Stimulated activated CD4-positive, alpha-beta T cell treated with anti-CD3 and anti-CD28 coated beads, Interleukin-1b, Interleukin-23, amount 100 ng/mL, for 1 hour (primary cell): Measurements from ENCODE around the gene CAMKK1.
"Not testable (repeated sequence)": the region's sequence is repeated elsewhere in the genome, so short reads cannot be mapped to it uniquely, and the experiment has no call there.

ENCODE experiments used
- DNase-seq, 2 donors: peaks; one replicate each; pipeline ENCODE4 v3.0.0-alpha.2; 2020; ENCODE audit warnings: low read depth in 2 of 2

The CAMKK1 gene

GRCh38 chr17:3846437-3847164 is 46.3 kb downstream of the CAMKK1 start:
- no peak for DNase-seq

- DNase-seq: peak; percentile 80 to 86
Observed at GRCh38 chr17:3845621-3846436, 47.0 kb downstream of the CAMKK1 start, which contains the start of gene NCBP3. Gene NCBP3 (minus strand): TSS chr17:3846246. CDS start chr17:3846223, 23 bp downstream.

GRCh38 chr17:3845291-3845620 is 47.6 kb downstream of the CAMKK1 start:
- no peak for DNase-seq

GRCh38 chr17:3844556-3844955 is 48.3 kb downstream of the CAMKK1 start:
- DNase-seq: not testable (repeated sequence)

DNA sequence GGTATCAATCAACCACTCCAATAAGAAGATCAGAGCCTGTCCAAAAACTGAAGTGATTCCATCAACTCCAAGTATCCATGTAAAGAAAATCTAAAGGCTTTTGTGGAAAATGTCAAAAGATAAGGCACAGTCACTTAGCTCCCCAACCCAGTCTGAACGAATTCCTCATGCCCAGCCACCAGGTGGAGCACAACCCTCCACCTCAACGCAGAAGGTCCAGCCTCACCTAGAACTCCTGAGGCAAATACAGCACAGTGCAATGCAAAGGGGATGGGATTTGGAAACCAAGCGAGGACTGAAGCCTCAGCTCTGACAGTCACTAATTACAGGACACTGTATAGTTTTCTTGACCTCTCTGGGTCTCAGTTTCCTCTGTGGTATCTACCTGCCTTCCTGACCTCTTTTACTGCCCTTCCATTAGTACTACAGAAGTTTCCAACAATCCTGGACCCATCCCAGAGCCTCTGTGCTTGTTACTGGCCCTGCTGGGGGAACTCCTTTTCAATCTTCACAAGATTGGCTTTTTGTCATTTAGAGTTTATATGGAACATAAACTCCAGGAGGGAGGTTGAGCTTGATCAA is 48.8 kb downstream of the CAMKK1 start:
- peak; percentile 14 to 18 for DNase-seq

GRCh38 chr17:3838206-3838605 is 54.6 kb downstream of the CAMKK1 start:
- no peak for DNase-seq

DNA sequence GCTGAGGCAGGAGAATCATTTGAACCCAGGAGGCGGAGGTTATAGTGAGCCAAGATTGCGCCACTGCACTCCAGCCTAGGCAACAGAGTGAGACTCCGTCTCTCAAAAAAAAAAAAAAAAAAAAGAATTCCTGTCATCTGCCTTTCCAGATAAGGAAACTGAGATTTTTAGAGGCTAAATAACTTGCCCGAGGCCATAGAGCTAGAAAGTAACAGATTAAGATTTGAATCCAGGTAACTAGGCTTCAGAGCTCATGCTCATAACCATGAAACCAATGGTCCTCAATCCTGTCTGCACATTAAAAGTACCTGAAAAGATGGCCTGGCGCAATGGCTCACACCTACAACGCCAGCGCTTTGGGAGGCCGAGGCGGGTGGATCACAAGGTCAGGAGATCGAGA is 56.3 kb downstream of the CAMKK1 start:
- no peak for DNase-seq

DNA sequence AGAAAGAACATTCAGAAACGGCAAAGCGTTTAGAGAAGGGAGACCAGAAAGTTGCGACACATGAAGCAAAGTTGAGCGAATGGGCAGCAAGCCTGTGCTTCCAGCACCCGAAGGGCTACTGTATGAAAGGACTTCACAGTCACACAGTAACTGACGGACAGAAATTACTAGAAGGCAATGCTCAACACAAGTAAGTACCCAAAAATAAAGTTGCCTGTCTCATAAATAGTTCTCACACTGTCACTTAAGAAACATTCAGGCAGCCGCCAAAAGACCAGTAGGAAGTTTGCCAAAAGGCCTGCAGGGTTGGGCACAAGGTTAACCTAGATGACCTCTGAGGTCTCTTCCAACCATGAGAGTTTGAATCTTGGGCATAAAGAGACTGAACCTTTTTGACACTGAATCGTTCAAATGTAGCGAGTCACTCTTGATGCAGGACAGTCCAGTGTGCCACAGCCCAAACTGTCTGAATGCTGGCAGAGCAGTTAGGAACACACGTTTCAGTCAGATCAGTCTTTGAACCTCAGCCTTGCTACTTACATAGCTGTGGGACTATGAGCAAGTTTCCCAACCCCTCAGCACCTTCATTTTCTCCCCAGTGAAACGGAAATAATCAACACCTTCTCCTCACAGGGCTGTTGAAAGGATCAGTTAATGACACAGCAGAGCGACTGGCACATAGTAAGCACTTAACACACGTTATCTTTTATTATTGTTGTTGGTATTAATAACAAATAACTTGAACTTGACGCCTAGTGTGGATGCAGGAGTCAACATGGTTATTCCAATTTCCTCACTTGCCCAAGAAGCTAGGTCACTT is 57.2 kb downstream of the CAMKK1 start:
- no peak for DNase-seq

GRCh38 chr17:3834811-3835210 is 58.0 kb downstream of the CAMKK1 start:
- no peak for DNase-seq

DNA sequence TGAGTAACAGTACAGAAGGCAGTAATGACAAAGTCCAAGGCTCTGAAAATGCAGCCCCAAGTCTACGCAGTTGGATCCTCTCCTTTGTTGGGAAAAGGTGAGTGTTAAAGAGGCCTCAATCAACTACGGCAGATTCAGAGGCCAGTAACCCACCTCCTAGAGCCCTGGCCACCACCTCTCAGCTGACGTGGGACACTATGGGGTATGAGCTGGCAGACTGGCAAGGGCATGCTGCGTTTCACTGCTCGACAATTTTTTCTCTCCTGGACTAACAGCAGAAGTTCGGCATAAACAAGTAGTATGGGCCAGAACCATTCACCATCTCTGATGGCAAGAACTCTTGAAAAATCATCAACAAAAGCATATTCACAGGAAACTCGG is 64.0 kb downstream of the CAMKK1 start:
- DNase-seq: no peak

- DNase-seq: no peak
Observed at GRCh38 chr17:3828151-3828851, 64.6 kb downstream of the CAMKK1 start.

- DNase-seq: peak; percentile 40 to 47
Observed at GRCh38 chr17:3827124-3827773, 65.6 kb downstream of the CAMKK1 start.

DNA sequence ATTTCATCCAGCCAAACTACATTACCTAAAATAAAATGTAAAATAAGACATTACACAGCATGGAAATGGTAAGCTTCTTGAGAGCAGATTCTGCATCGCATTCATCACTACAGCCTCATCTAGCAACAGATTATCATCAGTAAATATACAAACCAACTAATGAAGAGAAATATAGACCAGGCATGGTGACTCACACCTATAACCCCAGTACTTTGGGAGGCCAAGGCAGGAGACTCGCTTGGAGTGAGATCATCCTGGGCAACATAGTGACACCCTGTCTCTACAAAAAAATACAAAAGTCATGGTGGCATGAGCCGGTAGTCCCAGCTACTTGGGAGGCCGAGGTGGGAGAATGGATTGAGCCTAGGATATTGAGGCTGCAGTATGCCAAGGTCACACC is 66.7 kb downstream of the CAMKK1 start:
- DNase-seq: no peak

DNA sequence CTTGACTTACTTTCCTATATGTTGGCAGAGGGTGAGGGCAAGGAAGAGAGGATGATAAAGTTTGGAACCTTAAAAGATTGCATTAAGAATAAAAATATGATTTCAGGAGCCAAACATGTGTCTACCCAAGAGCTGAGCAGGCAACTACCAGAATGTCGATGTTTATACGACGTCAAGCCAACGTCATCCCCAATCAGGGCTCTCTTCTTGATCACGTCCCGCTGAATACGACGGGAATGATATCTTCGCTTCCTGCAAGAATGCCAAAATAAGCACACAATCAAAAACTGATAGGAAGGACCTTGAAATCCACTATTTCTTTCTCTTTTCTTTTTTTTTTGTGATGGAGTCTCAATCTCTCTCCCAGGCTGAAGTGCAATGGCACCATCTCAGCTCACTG is 71.8 kb downstream of the CAMKK1 start:
- DNase-seq: no peak

- DNase-seq: no peak
Observed at GRCh38 chr17:3818786-3819185, 74.1 kb downstream of the CAMKK1 start.

DNA sequence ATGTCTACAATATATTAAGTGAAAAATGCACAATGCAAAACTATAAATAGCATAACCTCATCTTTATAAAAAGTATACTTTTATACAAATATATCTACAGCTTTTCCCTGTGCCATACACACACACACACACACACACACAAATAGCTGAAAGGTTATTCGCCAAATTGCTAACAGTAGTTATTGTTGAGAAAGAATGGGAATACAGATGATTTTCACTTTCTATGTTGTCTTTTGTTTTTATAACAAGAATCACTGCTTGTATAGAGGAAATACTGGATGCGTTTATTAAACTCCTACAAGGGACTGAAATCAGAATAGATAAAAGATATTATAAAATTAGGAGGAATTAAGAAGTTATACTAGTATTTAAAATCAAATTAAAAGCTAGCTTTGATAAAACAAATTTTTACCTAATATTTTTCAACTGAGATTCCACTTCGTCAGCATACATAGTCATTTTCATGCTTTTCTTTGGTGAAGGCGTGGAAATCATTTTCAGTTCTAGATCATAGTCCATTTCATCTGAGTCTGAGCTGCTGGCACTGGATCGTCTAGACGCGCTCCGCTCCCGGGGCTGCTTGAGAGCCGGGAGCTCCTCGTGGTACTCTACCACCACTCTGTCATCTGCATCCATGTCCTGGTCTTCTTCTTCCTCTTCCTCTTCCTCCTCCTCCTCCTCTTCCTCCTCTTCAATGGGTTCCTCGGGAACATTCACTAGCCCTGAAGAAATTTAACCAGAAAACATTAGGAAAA is 74.8 kb downstream of the CAMKK1 start:
- no peak for DNase-seq

GRCh38 chr17:3815925-3816324 is 76.9 kb downstream of the CAMKK1 start:
- no peak for DNase-seq

- no peak for DNase-seq
Observed at GRCh38 chr17:3815122-3815521, 77.7 kb downstream of the CAMKK1 start.

GRCh38 chr17:3814361-3814760 is 78.5 kb downstream of the CAMKK1 start:
- no peak for DNase-seq

DNA sequence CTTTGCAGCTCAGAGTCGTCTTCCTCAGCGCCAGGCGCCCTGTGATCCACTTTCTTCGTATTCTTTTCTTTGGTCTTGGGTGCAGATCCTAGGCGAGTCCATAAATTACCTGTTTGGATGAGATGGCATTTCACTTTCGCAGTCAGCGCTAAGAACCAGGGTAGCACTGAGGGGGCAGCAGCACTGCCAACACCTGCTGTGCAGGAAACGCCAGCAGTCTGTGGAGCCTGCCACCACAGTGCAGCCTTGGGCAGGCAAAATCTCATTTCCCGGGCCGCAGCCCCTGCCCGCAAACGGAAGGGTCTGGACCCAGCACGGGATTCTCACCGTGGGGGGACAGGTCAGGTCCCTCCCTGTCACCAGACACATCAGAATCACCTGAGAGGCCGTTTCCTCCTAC is 79.7 kb downstream of the CAMKK1 start:
- DNase-seq: no peak
